ENCODE data around the gene TGM4. TPM values are rescaled to one million over a fixed set of nuclear protein-coding genes. Genes with fewer than 3 reads are reported as not detected.

TGM4 gene
- total RNA-seq, 1 donor from 2014 or later: not detected

- no peak for DNase-seq (ENCODE audit: low spot score, unreplicated experiment)
- no peak for TF ChIP-seq CTCF (IDR thresholded peaks at IDR 0.05; ENCODE audit: unreplicated experiment)
- H3K27me3 Mint-ChIP-seq: no peaks in the 10 kb centered on the region
- H3K36me3 Mint-ChIP-seq (ENCODE audit: insufficient read depth): no peaks in the 10 kb centered on the region
- no peaks in the 10 kb centered on the region for H3K9me3 Mint-ChIP-seq (ENCODE audit: low read depth)
- H3K27ac Mint-ChIP-seq: no peak overlapping the region
- H3K4me3 Mint-ChIP-seq (ENCODE audit: low read depth): no peak overlapping the region
- H3K4me1 Mint-ChIP-seq (ENCODE audit: low read depth): peaks cover 13% of the 10 kb centered on the region
These were observed 36.3 kb downstream of the TGM4 start for GRCh38 chr3:44910693-44911092.

DNA sequence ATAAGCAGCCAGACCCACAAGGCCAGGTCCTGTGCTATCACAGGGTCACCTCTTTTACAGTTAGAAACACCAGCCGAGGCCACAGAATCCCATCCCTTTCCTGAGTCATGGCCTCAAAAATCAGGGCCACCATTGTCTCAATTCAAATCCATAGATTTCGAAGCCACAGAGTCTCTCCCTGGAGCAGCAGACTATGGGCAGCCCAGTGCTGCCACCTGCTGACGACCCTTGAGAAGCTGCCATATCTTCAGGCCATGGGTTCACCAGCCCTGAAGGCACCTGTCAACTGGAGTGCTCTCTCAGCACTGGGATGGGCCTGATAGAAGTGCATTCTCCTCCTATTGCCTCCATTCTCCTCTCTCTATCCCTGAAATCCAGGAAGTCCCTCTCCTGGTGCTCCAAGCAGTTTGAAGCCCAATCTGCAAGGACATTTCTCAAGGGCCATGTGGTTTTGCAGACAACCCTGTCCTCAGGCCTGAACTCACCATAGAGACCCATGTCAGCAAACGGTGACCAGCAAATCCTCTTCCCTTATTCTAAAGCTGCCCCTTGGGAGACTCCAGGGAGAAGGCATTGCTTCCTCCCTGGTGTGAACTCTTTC lies 39.6 kb downstream of the TGM4 start:
- Mint-ChIP-seq H3K4me3 (ENCODE audit: low read depth) (no peak overlapping the region), H3K27ac (no peak overlapping the region), H3K4me1 (ENCODE audit: low read depth) (peaks cover 8% of the 10 kb centered on the region), H3K27me3 (no peaks in the 10 kb centered on the region), H3K9me3 (ENCODE audit: low read depth) (no peaks in the 10 kb centered on the region), H3K36me3 (ENCODE audit: insufficient read depth) (no peaks in the 10 kb centered on the region)
- TF ChIP-seq CTCF (IDR thresholded peaks at IDR 0.05; ENCODE audit: unreplicated experiment): peak; percentile 91
- peak; percentile 72 for DNase-seq (ENCODE audit: low spot score, unreplicated experiment)

DNA sequence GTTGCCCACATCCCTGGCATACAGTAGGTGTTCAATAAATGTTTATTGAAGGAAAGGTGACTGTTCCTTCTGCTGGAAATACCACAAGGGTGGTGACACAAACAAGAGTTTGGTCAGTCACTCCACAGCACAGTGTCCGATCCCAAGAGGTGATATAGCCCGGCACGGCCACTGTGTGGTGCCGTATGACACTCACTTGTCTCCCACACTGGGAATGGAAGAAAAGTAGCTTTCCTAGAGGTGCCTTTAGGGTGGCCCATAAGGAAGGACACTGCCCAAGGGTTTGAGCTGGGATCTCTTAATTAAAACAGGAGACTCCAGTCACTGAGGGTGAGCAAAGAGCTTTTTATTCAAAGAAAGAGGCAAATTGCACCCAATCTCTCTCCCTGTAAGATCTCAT lies 40.5 kb downstream of the TGM4 start:
- no peak for DNase-seq (ENCODE audit: low spot score, unreplicated experiment)
- no peaks in the 10 kb centered on the region for H3K36me3 Mint-ChIP-seq (ENCODE audit: insufficient read depth)
- peak; percentile 15 for TF ChIP-seq CTCF (IDR thresholded peaks at IDR 0.05; ENCODE audit: unreplicated experiment)
- no peaks in the 10 kb centered on the region for H3K27me3 Mint-ChIP-seq
- no peaks in the 10 kb centered on the region for H3K9me3 Mint-ChIP-seq (ENCODE audit: low read depth)
- no peak overlapping the region for H3K4me3 Mint-ChIP-seq (ENCODE audit: low read depth)
- H3K4me1 Mint-ChIP-seq (ENCODE audit: low read depth): no peaks in the 10 kb centered on the region
- H3K27ac Mint-ChIP-seq: no peak overlapping the region

GRCh38 chr3:44915702-44916438 lies 41.5 kb downstream of the TGM4 start:
- Mint-ChIP-seq H3K9me3 (ENCODE audit: low read depth) (no peaks in the 10 kb centered on the region), H3K36me3 (ENCODE audit: insufficient read depth) (no peaks in the 10 kb centered on the region), H3K4me1 (ENCODE audit: low read depth) (no peaks in the 10 kb centered on the region), H3K27ac (no peak overlapping the region), H3K4me3 (ENCODE audit: low read depth) (no peak overlapping the region), H3K27me3 (no peaks in the 10 kb centered on the region)
- DNase-seq (ENCODE audit: low spot score, unreplicated experiment): no peak
- TF ChIP-seq CTCF (IDR thresholded peaks at IDR 0.05; ENCODE audit: unreplicated experiment): no peak

- H3K4me1 Mint-ChIP-seq (ENCODE audit: low read depth): no peaks in the 10 kb centered on the region
- no peak overlapping the region for H3K4me3 Mint-ChIP-seq (ENCODE audit: low read depth)
- H3K36me3 Mint-ChIP-seq (ENCODE audit: insufficient read depth): peaks cover 3% of the 10 kb centered on the region
- no peaks in the 10 kb centered on the region for H3K9me3 Mint-ChIP-seq (ENCODE audit: low read depth)
- TF ChIP-seq CTCF (IDR thresholded peaks at IDR 0.05; ENCODE audit: unreplicated experiment): no peak
- no peak for DNase-seq (ENCODE audit: low spot score, unreplicated experiment)
- no peak overlapping the region for H3K27ac Mint-ChIP-seq
- H3K27me3 Mint-ChIP-seq: no peaks in the 10 kb centered on the region
These were observed 43.7 kb downstream of the TGM4 start for GRCh38 chr3:44918087-44918486.

Measured in progenitor cell of endocrine pancreas (in vitro differentiated cells).